Fibroblast of skin of left biceps (primary cell): ENCODE results near the gene BMAL1.
"Not testable (repeated sequence)": the region's sequence is repeated elsewhere in the genome, so short reads cannot be mapped to it uniquely, and the experiment has no call there.

Experiments
- DNase-seq, 2 experiments: peaks; one replicate each; pipeline ENCODE4 v3.0.0-alpha.2; 2013; ENCODE audit warnings: low read depth in 2 of 2

Gene BMAL1

DNA sequence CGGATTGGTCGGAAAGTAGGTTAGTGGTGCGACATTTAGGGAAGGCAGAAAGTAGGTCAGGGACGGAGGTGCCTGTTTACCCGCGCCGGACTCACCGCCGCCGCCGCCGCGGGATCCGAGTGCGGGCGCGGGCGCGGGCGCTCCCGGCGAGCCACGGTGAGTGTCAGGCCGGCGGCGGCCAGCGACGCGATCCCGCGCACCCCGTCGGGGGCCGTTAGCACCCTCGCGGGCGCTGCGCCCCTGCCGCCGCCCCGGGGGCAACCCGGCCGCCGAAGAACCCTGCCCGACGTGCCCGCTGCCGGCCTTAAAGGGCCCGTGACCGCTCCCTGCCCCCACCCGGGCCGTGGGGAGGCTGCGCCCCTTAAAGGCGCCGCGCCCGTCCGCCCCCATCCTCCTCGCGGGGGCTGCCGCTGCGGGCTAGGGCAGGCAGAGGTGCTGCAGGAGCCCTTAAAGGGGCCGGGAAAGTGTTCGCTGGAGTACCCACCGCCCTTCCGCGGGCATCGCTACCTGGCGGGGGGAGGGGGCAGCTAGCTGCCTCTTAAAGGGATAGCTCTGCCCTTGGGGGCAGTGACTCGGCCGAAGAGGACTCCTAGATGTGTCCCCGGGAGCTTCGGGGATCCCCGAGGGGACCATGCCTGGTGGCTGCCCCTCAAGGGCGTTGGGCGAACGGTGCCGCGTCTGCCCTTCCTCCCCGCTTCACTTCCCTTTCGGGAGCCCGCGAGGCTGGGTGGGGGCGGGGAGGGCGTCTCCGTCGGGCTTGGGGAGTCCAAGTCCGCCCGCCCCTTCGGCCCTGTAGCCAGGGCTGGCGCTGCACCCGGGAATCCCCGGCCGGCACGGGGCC lies at the start of gene BMAL1:
Gene BMAL1 (plus strand): TSS at position 23 of the 841 bp plus-strand sequence. CDS start 76,519 bp downstream, outside the sequence.
- DNase-seq: no peak

- DNase-seq: no peak
Observed at GRCh38 chr11:13228572-13228971, 49.0 kb upstream of the BMAL1 start.

DNA sequence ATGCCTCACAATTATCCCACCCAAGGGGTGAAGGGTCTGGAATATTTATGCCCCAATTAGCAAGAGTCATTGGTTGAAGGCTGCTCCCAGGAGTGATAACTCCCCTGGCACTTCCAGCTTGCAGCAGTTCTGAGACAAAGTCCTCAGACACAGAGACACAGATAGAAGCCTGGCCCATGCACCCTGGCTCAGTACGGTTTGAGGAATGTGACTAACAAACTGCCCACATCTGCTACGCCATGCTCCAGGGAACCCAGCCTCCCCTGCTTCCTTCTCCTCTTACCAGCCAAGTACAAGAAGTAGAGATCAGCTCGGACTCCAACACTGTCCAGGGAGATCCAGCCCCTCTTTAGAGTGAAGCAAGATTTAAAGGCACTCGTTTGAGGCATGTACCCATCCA lies 48.5 kb upstream of the BMAL1 start:
- DNase-seq: no peak

GRCh38 chr11:13229711-13230318 lies 47.8 kb upstream of the BMAL1 start:
- no peak for DNase-seq

GRCh38 chr11:13233173-13233745 lies 44.3 kb upstream of the BMAL1 start:
- DNase-seq: no peak

DNA sequence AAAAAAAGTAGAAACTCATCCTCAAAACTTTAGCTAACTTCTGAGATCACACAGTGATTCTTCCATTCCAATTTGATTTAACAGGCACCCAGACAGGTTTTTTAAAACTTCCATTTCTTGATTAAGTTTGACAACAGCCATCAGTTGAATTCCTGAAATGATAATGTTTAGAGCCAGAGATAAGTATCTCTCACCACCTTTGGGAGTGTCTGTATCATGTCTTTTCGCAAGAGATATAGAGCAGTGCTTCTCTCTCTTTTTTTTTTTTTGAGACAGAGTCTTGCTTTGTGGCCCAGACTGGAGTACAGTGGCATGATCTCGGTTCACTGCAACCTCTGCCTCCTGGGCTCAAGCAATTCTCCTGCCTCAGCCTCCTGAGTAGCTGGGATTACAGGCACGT lies 41.7 kb upstream of the BMAL1 start:
- DNase-seq: no peak

- no peak for DNase-seq
Observed at GRCh38 chr11:13236626-13237025, 41.0 kb upstream of the BMAL1 start.

DNA sequence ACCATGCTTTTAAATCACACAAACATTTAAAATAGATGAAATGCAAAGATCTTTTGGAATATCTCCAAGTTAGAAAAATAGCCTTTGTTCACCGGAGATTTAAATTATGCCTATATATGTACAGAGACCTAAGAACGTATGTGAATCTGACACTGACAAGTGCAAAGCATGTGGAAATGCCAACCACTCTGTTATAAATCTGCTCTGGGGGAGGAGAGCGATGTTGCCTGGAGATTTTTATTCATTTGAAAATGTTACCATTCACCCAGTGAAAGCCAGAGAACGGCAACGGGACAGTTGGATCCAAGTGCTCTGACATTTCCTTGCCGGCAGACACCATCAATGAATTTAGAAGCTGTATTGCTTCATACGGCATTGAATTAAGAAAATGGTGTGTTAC lies 39.8 kb upstream of the BMAL1 start:
- DNase-seq: no peak

- DNase-seq: no peak
Observed at GRCh38 chr11:13238879-13239514, 38.6 kb upstream of the BMAL1 start.

DNA sequence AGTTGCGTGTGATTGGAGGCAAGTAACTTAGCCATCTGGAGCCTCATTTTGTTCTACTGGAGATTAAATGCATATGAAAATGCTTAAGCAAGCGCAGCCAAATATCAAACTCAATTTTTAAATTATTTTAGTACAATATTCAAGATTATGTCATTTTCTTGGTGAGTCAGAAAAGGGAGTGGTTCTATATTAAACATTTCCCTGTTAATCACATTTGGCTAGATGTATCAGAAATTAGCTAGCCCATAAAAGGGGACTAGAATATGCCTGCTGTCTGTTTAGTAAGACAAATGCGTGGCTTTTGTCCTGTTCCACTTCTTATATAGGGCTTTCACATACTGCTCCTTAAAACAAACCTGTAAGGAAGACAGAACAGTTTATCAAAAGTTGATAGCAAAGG lies 35.0 kb upstream of the BMAL1 start:
- DNase-seq: no peak

GRCh38 chr11:13247606-13248296 lies 29.8 kb upstream of the BMAL1 start:
- no peak for DNase-seq

DNA sequence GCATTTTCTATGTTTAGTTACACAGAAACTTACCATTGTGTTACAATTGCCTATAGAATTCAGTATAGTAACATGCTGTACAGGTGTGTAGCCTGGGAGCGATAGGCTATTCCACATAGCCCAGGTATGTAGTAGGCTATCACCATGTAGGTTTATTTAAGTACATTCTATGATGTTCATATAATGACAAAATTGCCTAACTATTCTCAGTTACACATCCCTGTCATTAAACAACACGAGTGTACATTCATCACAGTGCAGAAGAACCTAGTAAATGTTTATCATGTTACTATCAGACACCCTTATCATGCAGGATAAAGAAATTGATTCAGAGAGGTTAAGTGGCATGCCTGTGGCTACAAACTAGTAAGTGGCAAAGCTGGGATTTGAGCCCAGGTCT lies 28.4 kb upstream of the BMAL1 start:
- DNase-seq: no peak

GRCh38 chr11:13249992-13250391 lies 27.6 kb upstream of the BMAL1 start:
- no peak for DNase-seq

GRCh38 chr11:13251966-13252365 lies 25.6 kb upstream of the BMAL1 start:
- no peak for DNase-seq

DNA sequence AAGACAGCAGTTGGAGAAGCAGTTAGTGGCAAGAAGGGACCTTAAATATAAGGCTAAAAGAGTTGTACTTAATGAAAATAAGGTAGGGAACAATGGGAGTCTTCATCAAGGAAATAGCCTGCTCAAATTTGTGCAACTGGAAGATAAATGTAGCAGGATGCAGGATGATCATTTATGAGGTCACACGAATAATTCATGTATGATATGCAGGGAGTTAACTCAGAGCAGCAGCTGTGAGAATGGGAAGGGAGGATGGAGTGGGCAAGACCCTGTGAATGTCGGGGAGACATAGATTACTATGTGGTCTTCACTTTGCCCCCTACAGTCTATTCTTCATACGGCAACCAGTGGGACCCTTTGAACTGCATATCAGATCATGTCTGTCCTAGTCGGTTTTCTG lies 25.2 kb upstream of the BMAL1 start:
- DNase-seq: no peak

- DNase-seq: no peak
Observed at GRCh38 chr11:13256216-13256615, 21.4 kb upstream of the BMAL1 start.

- not testable (repeated sequence) for DNase-seq
Observed at GRCh38 chr11:13258061-13258460, 19.5 kb upstream of the BMAL1 start.

DNA sequence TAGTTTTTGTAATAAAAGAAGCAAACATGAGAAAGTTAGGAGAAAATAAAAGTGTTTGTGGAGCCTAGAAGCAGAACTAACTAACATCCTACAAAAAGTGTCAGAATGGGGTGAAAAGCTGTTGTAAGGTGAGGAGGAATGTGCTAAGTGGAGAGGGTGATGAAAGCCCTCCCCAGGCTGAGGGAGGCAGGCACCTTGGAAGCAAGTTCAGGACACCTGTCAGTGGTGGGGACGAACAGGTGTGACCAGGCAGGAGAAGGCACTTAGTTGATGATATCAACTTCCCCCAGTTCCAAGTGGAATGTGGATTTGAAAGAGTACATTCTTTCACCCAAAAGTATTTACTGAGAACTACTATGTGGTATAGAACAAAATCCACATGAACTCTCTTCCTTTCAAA lies 18.7 kb upstream of the BMAL1 start:
- DNase-seq: no peak

DNA sequence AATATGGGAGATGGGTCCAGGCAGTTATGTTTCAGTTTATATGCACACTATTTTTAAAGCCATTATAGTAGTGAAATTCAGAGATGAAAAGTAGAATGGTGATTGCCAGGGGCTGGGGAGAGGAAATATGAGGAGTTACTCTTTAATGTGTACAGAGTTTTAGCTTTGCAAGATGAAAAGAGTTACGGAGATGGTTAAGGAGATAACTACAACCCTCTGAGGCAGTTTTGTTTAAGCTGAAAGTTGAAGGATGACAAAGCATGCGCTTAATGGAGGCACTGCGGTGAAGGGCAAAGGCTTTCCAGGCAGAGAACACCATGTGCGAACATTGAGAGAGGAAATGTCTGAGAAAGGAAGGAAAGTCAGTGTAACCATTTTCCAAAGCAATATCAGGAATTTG lies 18.2 kb upstream of the BMAL1 start:
- no peak for DNase-seq

DNA sequence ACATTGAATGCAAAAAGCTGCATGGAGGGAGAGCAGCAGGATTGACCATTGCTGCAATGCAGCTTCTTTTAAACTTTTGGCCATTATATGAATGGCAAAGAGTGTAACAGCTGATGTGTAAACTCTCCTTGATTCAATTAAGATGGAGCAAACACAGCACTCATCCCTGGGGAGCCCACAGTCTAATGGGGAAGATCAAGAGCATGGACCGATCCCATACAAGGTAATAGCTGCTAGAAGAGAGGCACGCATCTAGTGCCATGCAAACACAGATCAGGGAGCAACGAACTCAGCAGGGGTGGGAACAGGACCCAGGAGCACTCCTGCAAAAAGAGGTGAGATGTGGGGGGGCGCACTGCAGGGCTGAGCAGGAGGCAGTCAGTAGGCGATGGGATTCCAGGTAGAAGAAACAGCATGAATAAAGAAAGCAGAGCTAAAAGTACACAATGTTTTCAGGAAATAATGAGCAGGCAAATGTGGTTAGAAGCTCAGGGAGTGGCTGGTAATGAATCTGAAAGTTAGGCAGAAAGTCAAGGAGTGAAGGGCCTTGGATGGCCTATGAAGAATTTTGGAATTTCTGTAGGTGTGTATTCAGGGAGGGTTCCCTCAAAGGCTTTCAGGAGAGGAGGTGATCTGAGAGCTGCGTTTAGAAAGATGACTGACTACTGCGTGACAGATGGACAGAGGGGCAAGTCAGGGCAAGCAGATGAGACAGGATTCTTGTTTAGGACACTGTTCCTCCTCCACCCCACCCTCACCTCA lies 17.2 kb upstream of the BMAL1 start:
- DNase-seq: no peak

DNA sequence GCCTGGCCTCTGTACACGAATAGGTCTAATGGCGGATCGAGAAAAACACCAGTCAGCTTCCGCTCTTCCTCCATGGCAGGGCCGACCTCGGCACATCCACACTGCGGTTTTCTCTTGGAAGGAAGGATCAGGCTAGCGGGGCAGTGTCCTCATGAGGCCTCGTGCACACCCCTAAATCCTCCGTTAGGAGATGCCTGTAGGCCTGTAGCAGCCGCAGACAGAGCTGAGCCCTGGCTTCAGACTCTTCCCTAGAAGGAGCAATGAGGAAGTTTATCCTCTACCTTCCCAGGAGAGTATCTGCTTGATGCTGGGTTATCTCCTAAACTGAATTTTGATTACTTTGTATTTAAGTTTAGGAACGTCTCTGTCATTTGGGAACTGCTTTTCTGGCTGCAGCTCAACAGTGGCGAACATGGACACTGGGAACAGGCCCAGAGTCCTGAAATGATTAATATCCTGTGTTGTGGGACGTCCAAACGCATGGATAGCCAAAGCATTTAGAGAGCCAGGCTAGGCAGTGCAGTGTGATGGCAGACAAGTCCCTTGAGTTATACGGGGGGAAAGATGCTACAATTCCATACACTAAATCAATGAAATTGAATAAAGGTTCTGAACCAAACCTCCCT lies 16.5 kb upstream of the BMAL1 start:
- DNase-seq: no peak
